ENCODE data around the gene MBNL2.

GRCh38 chr13:97258801-97259200 is 36.7 kb downstream of the MBNL2 start:
- TF ChIP-seq CTCF (IDR thresholded peaks at IDR 0.05) (no peak), POLR2A (IDR thresholded peaks at IDR 0.05) (no peak)
